ENCODE results near the gene LRRC8E.

- TF ChIP-seq POLR2A (IDR thresholded peaks at IDR 0.05; ENCODE audit: low read length) (no peak), GATA1 (IDR thresholded peaks at IDR 0.05; ENCODE audit: low read depth, low read length) (no peak)
These were observed 5.2 kb upstream of the LRRC8E start for GRCh38 chr19:7883105-7883504.

Measured in erythroblast (primary cell).